NCI-H526 (cell line): ENCODE results near the gene LAMB4.

Experiments
- DNase-seq, 2 experiments: peaks; one replicate each; lab custom pipeline; 2025; lab: John Stamatoyannopoulos, UW

LAMB4 gene

GRCh38 chr7:108142180-108142579, 12.0 kb upstream of the LAMB4 start:
- no peak for DNase-seq

GRCh38 chr7:108140671-108141070, 10.5 kb upstream of the LAMB4 start:
- no peak for DNase-seq

GRCh38 chr7:108138911-108139310, 8.8 kb upstream of the LAMB4 start:
- DNase-seq = no peak

GRCh38 chr7:108137993-108138392, 7.8 kb upstream of the LAMB4 start:
- no peak for DNase-seq

GRCh38 chr7:108137040-108137439, 6.9 kb upstream of the LAMB4 start:
- DNase-seq = no peak

GRCh38 chr7:108136191-108136688, 6.1 kb upstream of the LAMB4 start:
- no peak for DNase-seq

- DNase-seq = no peak
These were observed 5.5 kb upstream of the LAMB4 start for GRCh38 chr7:108135446-108136190.

GRCh38 chr7:108134486-108134885, 4.3 kb upstream of the LAMB4 start:
- DNase-seq = no peak

- no peak for DNase-seq
These were observed 2.5 kb upstream of the LAMB4 start for GRCh38 chr7:108132551-108133265.

- DNase-seq = no peak
These were observed 869 bp downstream of the LAMB4 start for GRCh38 chr7:108129018-108129965.

- no peak for DNase-seq
These were observed 1.6 kb downstream of the LAMB4 start for GRCh38 chr7:108128514-108128913.

- DNase-seq = no peak
These were observed 2.7 kb downstream of the LAMB4 start for GRCh38 chr7:108127461-108127860.

GRCh38 chr7:108124820-108125219, 5.3 kb downstream of the LAMB4 start:
- DNase-seq = no peak

GRCh38 chr7:108122181-108122580, 8.0 kb downstream of the LAMB4 start:
- no peak for DNase-seq

GRCh38 chr7:108120933-108121332, 9.2 kb downstream of the LAMB4 start:
- no peak for DNase-seq

- no peak for DNase-seq
These were observed 10.0 kb downstream of the LAMB4 start for GRCh38 chr7:108120196-108120595.

GRCh38 chr7:108118959-108119358, 11.2 kb downstream of the LAMB4 start:
- DNase-seq = peak in 1 of 2 experiments; percentile 15

- DNase-seq = peak; percentile 19 to 76
These were observed 15.9 kb downstream of the LAMB4 start for GRCh38 chr7:108114117-108114841.

- DNase-seq = no peak
These were observed 17.5 kb downstream of the LAMB4 start for GRCh38 chr7:108112683-108113082.

GRCh38 chr7:108109221-108109908, 20.8 kb downstream of the LAMB4 start:
- DNase-seq = peak; percentile 46 to 65

GRCh38 chr7:108108131-108108530, 22.0 kb downstream of the LAMB4 start:
- DNase-seq = no peak
